Vagina (tissue), 2 donors: ENCODE measurements around the gene ANXA11.

Experiments used
- CTCF ChIP-seq, 3 experiments: fragments of 450-650 bp in 2 of 3; fragments of 200-600 bp in 1 of 3; sonication (generic) in 1 of 3; IDR thresholded peaks; one replicate each; pipeline ENCODE4 v1.5.1; 2017 to 2019; ENCODE audit warnings: antibody characterized with exemption in 3 of 3, mild to moderate bottlenecking in 2 of 3, moderate library complexity in 2 of 3
- POLR2A ChIP-seq, 2 donors: fragments of 450-650 bp; IDR thresholded peaks; one replicate each; pipeline ENCODE4 v1.6.1; 2017; ENCODE audit warnings: antibody characterized with exemption in 2 of 2, mild to moderate bottlenecking in 2 of 2, moderate library complexity in 2 of 2

- TF ChIP-seq POLR2A (IDR thresholded peaks at IDR 0.05) (no peak), CTCF (IDR thresholded peaks at IDR 0.05) (no peak)
Observed at GRCh38 chr10:80177781-80178636, 27.3 kb downstream of the ANXA11 start.
